IPS-NIHi11 (cell line): ENCODE data around the gene RBM15B.

Source experiments
- DNase-seq: peaks from one replicate; pipeline ENCODE4 v3.0.0; 2012; ENCODE audit warnings: mixed read lengths, low spot score

Gene RBM15B

GRCh38 chr3:51391566-51392354, 675 bp downstream of the RBM15B start:
- DNase-seq = peak; percentile 49

GRCh38 chr3:51392355-51393133, 1.5 kb downstream of the RBM15B start:
- DNase-seq = no peak

- no peak for DNase-seq
Measured at GRCh38 chr3:51393134-51393495, 2.0 kb downstream of the RBM15B start.

GRCh38 chr3:51393564-51393963, 2.5 kb downstream of the RBM15B start:
- DNase-seq = no peak

- DNase-seq = no peak
Measured at GRCh38 chr3:51394541-51394940, 3.5 kb downstream of the RBM15B start.

GRCh38 chr3:51395493-51396213, 4.6 kb downstream of the RBM15B start:
- no peak for DNase-seq

- DNase-seq = no peak
Measured at GRCh38 chr3:51396401-51396800, 5.3 kb downstream of the RBM15B start.

GRCh38 chr3:51397392-51397791, 6.3 kb downstream of the RBM15B start:
- DNase-seq = no peak

GRCh38 chr3:51398595-51399310, 7.7 kb downstream of the RBM15B start:
- no peak for DNase-seq

GRCh38 chr3:51400166-51400565, 9.1 kb downstream of the RBM15B start:
- DNase-seq = no peak

GRCh38 chr3:51401735-51402134, 10.7 kb downstream of the RBM15B start:
- no peak for DNase-seq

- no peak for DNase-seq
Measured at GRCh38 chr3:51403675-51404074, 12.6 kb downstream of the RBM15B start.

GRCh38 chr3:51408021-51408420, 16.9 kb downstream of the RBM15B start:
- no peak for DNase-seq

- DNase-seq = no peak
Measured at GRCh38 chr3:51408813-51409212, 17.7 kb downstream of the RBM15B start.

- DNase-seq = no peak
Measured at GRCh38 chr3:51422211-51422610, 31.1 kb downstream of the RBM15B start.

- no peak for DNase-seq
Measured at GRCh38 chr3:51426921-51427320, 35.8 kb downstream of the RBM15B start.

GRCh38 chr3:51429138-51429537, 38.1 kb downstream of the RBM15B start:
- no peak for DNase-seq

GRCh38 chr3:51434110-51434509, 43.0 kb downstream of the RBM15B start:
- no peak for DNase-seq

GRCh38 chr3:51434746-51435327, 43.8 kb downstream of the RBM15B start:
- DNase-seq = peak; percentile 69

GRCh38 chr3:51436998-51437639, 46.0 kb downstream of the RBM15B start:
- no peak for DNase-seq
